ENCODE measurements around the gene SPOCK3.

SPOCK3 gene

DNA sequence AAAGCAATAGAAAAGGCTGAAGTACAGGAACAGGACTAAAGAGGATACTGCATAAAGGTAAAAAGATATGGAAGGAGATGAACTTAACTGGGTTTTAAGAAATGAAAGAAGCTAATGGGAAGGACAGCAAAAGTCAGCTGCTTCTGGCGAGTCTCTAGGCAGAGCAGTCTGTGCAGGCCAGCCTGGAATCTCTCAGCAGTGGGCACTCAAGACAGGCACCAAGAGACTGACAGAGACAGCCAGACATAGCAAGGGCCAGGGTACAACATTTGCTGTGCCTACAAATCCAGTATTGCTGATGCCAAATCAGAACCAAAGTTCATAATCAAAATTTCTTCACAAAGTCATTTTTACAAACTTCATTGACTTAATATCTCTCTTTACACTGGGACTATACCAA is 62.4 kb downstream of the SPOCK3 start:
- DNase-seq = no peak

DNA sequence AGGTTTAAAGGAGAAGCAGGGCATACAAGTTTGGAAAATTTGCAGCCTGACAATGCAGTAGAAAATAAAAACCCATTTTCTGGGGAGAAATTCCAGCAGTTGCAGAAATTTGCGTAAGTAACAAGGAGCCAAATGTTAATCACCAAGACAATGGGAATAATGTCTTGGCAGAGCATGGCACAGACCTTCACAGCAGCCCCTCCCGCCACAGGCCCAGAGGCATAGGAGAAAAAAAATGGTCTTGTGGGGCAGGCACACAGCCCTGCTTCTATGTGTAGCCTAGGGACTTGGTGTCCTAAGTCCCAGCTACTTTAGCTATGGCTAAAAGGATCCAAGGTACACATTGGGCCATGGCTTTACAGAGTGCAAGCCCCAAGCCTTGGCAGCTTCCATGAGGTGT is 65.7 kb downstream of the SPOCK3 start:
- DNase-seq = no peak

DNA sequence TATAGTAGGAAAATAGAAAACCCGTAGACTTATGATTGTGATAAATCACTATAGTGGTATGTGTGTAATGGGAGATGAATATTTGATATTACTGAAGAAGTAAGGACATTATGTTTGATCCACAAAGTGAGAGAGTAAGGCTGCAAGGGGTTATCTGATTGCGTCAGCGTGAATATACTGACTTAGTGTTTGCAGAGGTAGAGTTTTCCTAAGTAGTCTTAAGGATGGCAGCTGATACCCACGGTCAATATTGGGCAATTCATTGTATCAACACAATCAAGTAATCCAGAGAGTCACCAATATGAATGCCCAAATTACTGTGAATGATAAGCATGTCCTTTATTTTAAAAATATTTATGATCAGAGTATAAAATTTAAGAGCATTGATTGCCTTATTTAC is 83.7 kb downstream of the SPOCK3 start:
- no peak for DNase-seq

DNA sequence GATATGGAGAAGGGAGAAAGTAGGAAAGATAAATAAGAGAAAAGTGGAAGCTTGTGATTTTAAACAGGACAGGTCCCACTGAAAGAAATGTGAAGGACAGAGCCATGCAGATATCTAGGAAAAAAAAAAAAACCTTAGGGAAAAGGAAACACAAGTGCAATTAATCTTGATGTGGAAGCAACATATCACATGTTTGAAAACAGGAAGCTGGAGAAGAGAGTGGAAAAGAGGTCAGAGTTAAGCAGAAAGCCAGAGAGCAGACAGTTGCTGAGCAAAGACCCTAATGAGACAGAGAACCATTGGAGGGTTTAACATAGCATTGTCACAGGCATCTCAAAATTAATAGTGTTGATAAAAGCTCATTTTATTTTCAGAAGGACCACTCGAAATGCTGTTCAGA is 89.7 kb downstream of the SPOCK3 start:
- DNase-seq = no peak

- DNase-seq = no peak
These were observed 91.3 kb downstream of the SPOCK3 start for GRCh38 chr4:167143018-167143417.

DNA sequence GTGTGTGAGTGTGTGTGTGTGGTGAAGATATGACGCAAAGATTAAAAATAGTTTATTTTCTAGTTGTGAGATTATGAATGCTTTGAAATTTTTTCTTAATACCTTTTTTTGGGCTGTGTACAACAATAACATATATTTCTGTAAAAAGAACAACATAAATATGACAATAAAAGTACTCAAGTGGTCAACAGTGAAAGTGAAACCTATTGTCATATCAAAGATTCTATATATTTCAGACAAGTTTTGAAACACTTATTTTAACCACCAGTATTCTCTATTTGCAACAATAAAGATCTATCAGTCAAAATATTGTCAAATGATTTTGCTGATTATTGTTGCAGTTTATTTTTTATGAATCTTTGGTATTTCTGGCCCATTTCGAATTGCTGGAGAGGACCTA is 98.0 kb downstream of the SPOCK3 start:
- no peak for DNase-seq

DNA sequence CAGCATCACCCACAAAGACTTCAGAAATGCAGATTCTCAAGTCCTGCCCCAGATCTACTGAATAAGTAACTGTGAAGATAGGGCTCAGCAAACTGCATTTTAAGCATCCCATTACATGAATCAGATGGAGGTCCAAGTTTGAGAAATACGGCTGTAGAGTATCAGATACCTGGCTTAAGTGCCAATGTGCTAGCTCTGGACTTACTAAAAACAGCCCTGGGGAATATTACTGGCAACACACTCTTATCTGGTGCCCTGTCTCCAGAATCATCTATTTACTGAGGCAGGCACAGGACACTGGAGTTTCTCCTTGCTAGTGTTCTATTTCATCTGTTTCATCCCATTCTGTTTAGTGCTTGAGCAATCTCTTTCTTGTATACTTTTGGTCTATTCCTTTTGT is 105.1 kb downstream of the SPOCK3 start:
- no peak for DNase-seq

DNA sequence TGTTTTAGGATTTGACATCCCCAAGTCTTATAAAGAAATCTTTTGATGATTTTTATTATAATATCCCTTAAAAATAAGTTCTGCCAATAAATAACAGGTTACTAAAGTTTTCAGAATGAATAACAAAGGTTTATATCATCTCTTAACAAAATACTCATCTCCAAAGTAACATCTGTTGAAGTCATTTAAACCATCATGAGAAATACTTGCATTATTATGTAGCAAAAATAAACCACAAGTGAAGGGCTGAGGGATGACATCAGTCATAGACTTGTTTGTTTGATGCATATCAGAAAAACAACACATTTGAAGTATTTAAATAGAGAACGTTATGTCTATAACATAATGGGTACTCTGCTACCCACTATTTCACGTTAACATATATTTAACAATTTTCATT is 114.9 kb downstream of the SPOCK3 start:
- no peak for DNase-seq

- DNase-seq = no peak
These were observed 117.0 kb downstream of the SPOCK3 start for GRCh38 chr4:167117273-167117672.

GRCh38 chr4:167114416-167114971 is 119.8 kb downstream of the SPOCK3 start:
- no peak for DNase-seq

DNA sequence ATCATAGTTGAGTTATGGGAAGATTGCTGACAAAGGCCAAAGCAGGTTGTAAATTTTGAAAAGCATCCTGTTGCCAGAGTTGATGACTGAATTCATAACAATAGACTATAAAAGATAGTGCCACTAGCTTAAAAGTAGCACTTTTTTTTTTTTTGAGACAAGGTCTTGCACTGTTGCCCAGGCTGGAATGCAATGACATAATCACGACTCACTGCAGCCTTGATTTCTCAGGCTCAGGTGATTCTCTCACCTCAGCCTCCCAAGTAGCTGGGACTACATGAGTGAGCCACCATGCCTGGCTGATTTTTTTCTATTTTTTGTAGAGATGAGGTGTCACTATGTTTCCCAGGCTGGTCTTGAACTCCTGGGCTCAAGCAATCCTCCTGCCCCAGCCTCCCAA is 122.7 kb downstream of the SPOCK3 start:
- DNase-seq = no peak

GRCh38 chr4:167111092-167111491 is 123.2 kb downstream of the SPOCK3 start:
- no peak for DNase-seq

- peak in 1 of 3 experiments; percentile 34 for DNase-seq
These were observed 124.4 kb downstream of the SPOCK3 start for GRCh38 chr4:167109859-167110258.

DNA sequence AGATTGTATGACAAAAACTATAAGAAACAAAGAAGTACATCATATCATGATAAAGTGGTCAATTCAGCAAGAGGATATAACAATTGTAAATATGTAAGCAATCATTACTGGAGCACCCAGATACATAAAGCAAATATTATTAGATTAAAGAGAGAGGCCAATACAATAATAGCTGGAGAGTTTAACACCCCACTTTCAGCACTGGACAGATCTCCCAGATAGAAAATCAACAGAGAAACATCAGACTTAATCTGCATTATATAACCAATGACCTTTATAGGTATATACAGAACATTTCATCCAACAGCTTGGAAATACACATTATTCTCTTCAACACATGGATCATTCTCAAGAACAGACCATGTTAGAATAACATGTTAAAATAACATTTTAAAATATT is 128.4 kb downstream of the SPOCK3 start:
- no peak for DNase-seq

GRCh38 chr4:167102475-167102874 is 131.8 kb downstream of the SPOCK3 start:
- no peak for DNase-seq

GRCh38 chr4:167101035-167101434 is 133.3 kb downstream of the SPOCK3 start:
- peak in 1 of 3 experiments; percentile 27 for DNase-seq

DNA sequence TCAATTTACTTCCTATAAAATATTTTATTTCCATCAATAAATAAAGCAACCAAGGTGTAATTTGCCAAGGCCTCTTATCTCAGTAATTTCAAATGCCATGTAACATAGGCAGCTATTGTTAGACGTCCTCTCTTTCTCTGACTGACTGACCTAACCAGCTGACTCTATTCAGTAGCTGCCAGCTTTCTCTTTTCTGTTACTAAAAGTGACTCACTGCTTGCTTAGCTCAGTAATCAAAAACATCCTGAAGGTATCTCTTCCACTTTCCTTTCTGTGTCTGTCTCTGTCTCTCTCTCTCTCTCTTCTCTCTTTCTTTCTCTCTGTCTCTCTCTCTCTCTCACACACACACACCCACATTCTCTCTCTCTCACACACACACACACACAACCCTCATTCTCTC is 134.2 kb downstream of the SPOCK3 start:
- peak in 2 of 3 experiments; percentile 39 to 83 for DNase-seq

DNA sequence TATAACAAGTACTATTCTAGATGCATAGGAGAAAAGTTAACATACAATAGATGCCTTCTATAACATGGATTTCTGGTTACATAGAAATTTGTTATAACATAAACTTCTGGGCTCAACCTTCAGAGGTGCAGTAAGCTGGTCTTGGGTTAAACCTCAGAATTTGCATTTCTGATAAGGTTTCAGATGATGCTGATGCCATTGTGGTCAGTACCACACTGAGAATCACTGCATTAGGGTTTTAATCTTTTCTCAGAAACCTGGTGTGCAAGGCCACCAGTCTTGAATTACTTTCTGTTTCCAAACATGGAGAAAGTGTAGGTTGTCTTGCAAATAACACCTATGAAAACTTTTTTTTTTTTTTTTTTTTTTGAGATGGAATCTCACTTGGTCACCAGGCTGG is 146.2 kb downstream of the SPOCK3 start:
- DNase-seq = no peak

GRCh38 chr4:167084321-167084720 is 150.0 kb downstream of the SPOCK3 start:
- no peak for DNase-seq

DNA sequence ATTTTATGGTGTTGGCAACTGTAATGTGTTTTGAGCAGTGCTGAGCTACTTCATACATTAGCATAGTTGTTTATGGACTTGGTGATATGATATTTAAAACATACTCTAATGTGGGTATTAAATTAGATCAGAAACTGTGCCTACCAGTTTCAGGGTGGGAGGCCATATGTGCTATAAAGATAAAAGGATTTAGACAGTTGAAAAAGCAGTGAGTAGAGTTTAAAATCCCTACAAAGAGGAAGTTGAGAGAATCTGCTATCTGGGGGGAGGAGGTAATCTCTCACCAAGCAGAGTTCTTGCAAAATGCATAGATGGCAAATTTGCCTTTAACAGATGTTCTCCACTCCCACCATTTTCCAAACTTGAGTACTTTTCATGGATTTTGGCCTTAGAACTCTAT is 154.5 kb downstream of the SPOCK3 start:
- no peak for DNase-seq

DNA sequence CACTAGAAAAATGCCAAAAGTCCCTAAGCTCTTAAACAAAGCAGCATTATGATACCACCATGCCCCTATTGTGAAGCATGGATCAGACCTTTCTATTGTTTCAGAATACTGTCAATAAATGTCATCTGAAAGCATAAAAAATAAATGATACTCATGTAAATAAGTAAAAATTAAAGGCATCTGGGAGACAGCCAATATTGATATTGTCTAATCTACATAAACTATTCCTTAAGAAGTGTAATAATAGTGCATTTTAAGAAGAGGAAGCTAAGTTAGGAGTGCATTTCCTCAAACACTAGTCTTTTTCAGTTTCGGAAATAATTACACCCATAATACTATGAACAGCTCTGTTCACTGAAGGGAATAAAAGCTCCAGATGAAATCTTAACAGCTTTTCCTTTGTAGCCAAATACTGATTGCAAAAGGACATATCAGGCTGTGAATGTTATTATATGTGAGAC is 181.6 kb downstream of the SPOCK3 start:
- peak in 1 of 3 experiments; percentile 34 for DNase-seq

- no peak for DNase-seq
These were observed 185.0 kb downstream of the SPOCK3 start for GRCh38 chr4:167049257-167049656.

GRCh38 chr4:167041524-167041923 is 192.8 kb downstream of the SPOCK3 start:
- no peak for DNase-seq

DNA sequence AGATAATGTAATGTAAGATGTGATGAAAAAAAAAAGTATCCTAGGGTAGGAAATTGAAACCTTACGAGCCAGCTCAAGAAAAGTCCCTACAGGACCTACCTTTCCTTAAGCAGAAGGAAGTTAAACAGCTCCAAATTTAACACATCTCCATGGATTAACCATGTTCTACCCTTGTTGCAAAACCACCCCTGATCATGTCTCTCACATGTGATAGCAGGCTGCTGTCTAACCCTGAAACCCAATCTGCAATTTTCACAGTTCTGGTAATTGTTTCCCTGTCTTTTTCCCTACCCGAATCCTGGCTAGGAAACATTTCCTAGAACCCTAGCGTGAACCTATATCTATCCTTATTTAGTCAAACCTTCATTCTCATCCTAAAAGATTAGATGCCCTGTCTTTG is 198.9 kb downstream of the SPOCK3 start:
- no peak for DNase-seq

GRCh38 chr4:167034983-167035382 is 199.3 kb downstream of the SPOCK3 start:
- no peak for DNase-seq

GRCh38 chr4:167032871-167033270 is 201.4 kb downstream of the SPOCK3 start:
- DNase-seq = peak in 2 of 3 experiments; percentile 12 to 71
